T-helper 1 cell treated with Interleukin-12 subunit alpha and Interleukin-12 subunit beta and Interleukin-4 antibody, amounts not matched to agents 30 μg/mL and 1 μg/mL, for 36 hours (primary cell): ENCODE results near the gene ATP11A.
"Not testable (repeated sequence)": the region's sequence is repeated elsewhere in the genome, so short reads cannot be mapped to it uniquely, and the experiment has no call there.

Experiments used
- H3K27ac Mint-ChIP-seq: one replicate; pipeline ENCODE4 v1.8.0; 2021; ENCODE audit warnings: mild to moderate bottlenecking, mixed read lengths
- H3K27me3 Mint-ChIP-seq: one replicate; pipeline ENCODE4 v1.8.0; 2021; ENCODE audit warnings: low read depth, mixed read lengths
- H3K36me3 Mint-ChIP-seq: one replicate; pipeline ENCODE4 v1.8.0; 2021; ENCODE audit warnings: low read depth, mixed read lengths
- H3K4me1 Mint-ChIP-seq: one replicate; pipeline ENCODE4 v1.8.0; 2021; ENCODE audit warnings: low read depth, mixed read lengths
- H3K4me3 Mint-ChIP-seq: one replicate; pipeline ENCODE4 v1.8.0; 2021; ENCODE audit warnings: mild to moderate bottlenecking, moderate library complexity, mixed read lengths
- H3K9me3 Mint-ChIP-seq: one replicate; pipeline ENCODE4 v1.8.0; 2021; ENCODE audit warnings: mixed read lengths

The ATP11A gene

GRCh38 chr13:112867301-112867711 is 177.5 kb downstream of the ATP11A start:
- H3K27me3 Mint-ChIP-seq = no peaks in the 10 kb centered on the region
- H3K4me1 Mint-ChIP-seq = no peaks in the 10 kb centered on the region
- H3K27ac Mint-ChIP-seq = no peak overlapping the region
- peaks cover 40% of the 10 kb centered on the region for H3K36me3 Mint-ChIP-seq
- H3K9me3 Mint-ChIP-seq = peaks cover 11% of the 10 kb centered on the region
- H3K4me3 Mint-ChIP-seq = no peak overlapping the region

- Mint-ChIP-seq H3K4me3 (no peak overlapping the region), H3K4me1 (peaks cover 5% of the 10 kb centered on the region), H3K27ac (no peak overlapping the region), H3K36me3 (peaks cover 44% of the 10 kb centered on the region), H3K9me3 (peaks cover 20% of the 10 kb centered on the region), H3K27me3 (no peaks in the 10 kb centered on the region)
Measured at GRCh38 chr13:112868308-112868707, 178.5 kb downstream of the ATP11A start.

GRCh38 chr13:112869202-112870050 is 179.6 kb downstream of the ATP11A start:
- H3K27me3 Mint-ChIP-seq = no peaks in the 10 kb centered on the region
- peaks cover 12% of the 10 kb centered on the region for H3K4me1 Mint-ChIP-seq
- peaks cover 24% of the 10 kb centered on the region for H3K9me3 Mint-ChIP-seq
- H3K4me3 Mint-ChIP-seq = no peak overlapping the region
- peaks cover 49% of the 10 kb centered on the region for H3K36me3 Mint-ChIP-seq
- no peak overlapping the region for H3K27ac Mint-ChIP-seq

GRCh38 chr13:112870051-112870331 is 180.2 kb downstream of the ATP11A start:
- Mint-ChIP-seq H3K9me3 (peaks cover 24% of the 10 kb centered on the region), H3K27me3 (no peaks in the 10 kb centered on the region), H3K4me3 (no peak overlapping the region), H3K27ac (no peak overlapping the region), H3K4me1 (peaks cover 12% of the 10 kb centered on the region), H3K36me3 (peaks cover 50% of the 10 kb centered on the region)

- no peak overlapping the region for H3K27ac Mint-ChIP-seq
- H3K4me3 Mint-ChIP-seq = no peak overlapping the region
Measured at GRCh38 chr13:112870737-112871287, 181.0 kb downstream of the ATP11A start.

GRCh38 chr13:112871742-112872141 is 181.9 kb downstream of the ATP11A start:
- Mint-ChIP-seq H3K36me3 (peaks cover 47% of the 10 kb centered on the region), H3K27ac (no peak overlapping the region), H3K4me1 (peaks cover 14% of the 10 kb centered on the region), H3K27me3 (no peaks in the 10 kb centered on the region), H3K4me3 (no peak overlapping the region), H3K9me3 (peaks cover 24% of the 10 kb centered on the region)

More at GRCh38 chr13:112870737-112871287, 181.0 kb downstream of the ATP11A start:
- Mint-ChIP-seq H3K4me1 (peaks cover 14% of the 10 kb centered on the region), H3K36me3 (peaks cover 55% of the 10 kb centered on the region), H3K27me3 (no peaks in the 10 kb centered on the region), H3K9me3 (peaks cover 24% of the 10 kb centered on the region)

GRCh38 chr13:112872657-112873631 is 183.1 kb downstream of the ATP11A start:
- H3K36me3 Mint-ChIP-seq = peaks cover 40% of the 10 kb centered on the region
- H3K4me1 Mint-ChIP-seq = peaks cover 14% of the 10 kb centered on the region
- peaks cover 23% of the 10 kb centered on the region for H3K9me3 Mint-ChIP-seq
- peak overlapping the region; percentile 89 for H3K27ac Mint-ChIP-seq
- H3K27me3 Mint-ChIP-seq = not testable (repeated sequence)
- H3K4me3 Mint-ChIP-seq = peak overlapping the region; percentile 44

- no peaks in the 10 kb centered on the region for H3K27me3 Mint-ChIP-seq
- H3K9me3 Mint-ChIP-seq = peaks cover 13% of the 10 kb centered on the region
- H3K4me1 Mint-ChIP-seq = peaks cover 14% of the 10 kb centered on the region
- peaks cover 34% of the 10 kb centered on the region for H3K36me3 Mint-ChIP-seq
- H3K27ac Mint-ChIP-seq = peak overlapping the region; percentile 89
- H3K4me3 Mint-ChIP-seq = peak overlapping the region; percentile 44
Measured at GRCh38 chr13:112873851-112874750, 184.3 kb downstream of the ATP11A start.

- H3K27ac Mint-ChIP-seq = peak overlapping the region; percentile 32
- no peak overlapping the region for H3K4me3 Mint-ChIP-seq
- H3K36me3 Mint-ChIP-seq = peaks cover 31% of the 10 kb centered on the region
Measured at GRCh38 chr13:112874751-112875300, 185.0 kb downstream of the ATP11A start.

GRCh38 chr13:112875627-112876026 is 185.8 kb downstream of the ATP11A start:
- H3K4me1 Mint-ChIP-seq = peaks cover 14% of the 10 kb centered on the region
- H3K36me3 Mint-ChIP-seq = peaks cover 30% of the 10 kb centered on the region
- H3K4me3 Mint-ChIP-seq = no peak overlapping the region
- no peak overlapping the region for H3K27ac Mint-ChIP-seq
- peaks cover 13% of the 10 kb centered on the region for H3K9me3 Mint-ChIP-seq
- no peaks in the 10 kb centered on the region for H3K27me3 Mint-ChIP-seq

More at GRCh38 chr13:112874751-112875300, 185.0 kb downstream of the ATP11A start:
- Mint-ChIP-seq H3K27me3 (no peaks in the 10 kb centered on the region), H3K4me1 (peaks cover 14% of the 10 kb centered on the region), H3K9me3 (peaks cover 13% of the 10 kb centered on the region)

- no peak overlapping the region for H3K27ac Mint-ChIP-seq
- H3K4me3 Mint-ChIP-seq = no peak overlapping the region
- H3K36me3 Mint-ChIP-seq = peaks cover 25% of the 10 kb centered on the region
- H3K4me1 Mint-ChIP-seq = peaks cover 14% of the 10 kb centered on the region
- H3K9me3 Mint-ChIP-seq = peaks cover 13% of the 10 kb centered on the region
- no peaks in the 10 kb centered on the region for H3K27me3 Mint-ChIP-seq
Measured at GRCh38 chr13:112876305-112877000, 186.6 kb downstream of the ATP11A start.

GRCh38 chr13:112877066-112877465 is 187.2 kb downstream of the ATP11A start:
- H3K4me1 Mint-ChIP-seq = peaks cover 14% of the 10 kb centered on the region
- H3K27ac Mint-ChIP-seq = no peak overlapping the region
- H3K9me3 Mint-ChIP-seq = peaks cover 13% of the 10 kb centered on the region
- no peaks in the 10 kb centered on the region for H3K27me3 Mint-ChIP-seq
- H3K4me3 Mint-ChIP-seq = no peak overlapping the region
- peaks cover 25% of the 10 kb centered on the region for H3K36me3 Mint-ChIP-seq

- H3K9me3 Mint-ChIP-seq = peaks cover 13% of the 10 kb centered on the region
Measured at GRCh38 chr13:112877539-112877938, 187.7 kb downstream of the ATP11A start.

More at GRCh38 chr13:112877539-112877938, 187.7 kb downstream of the ATP11A start:
- Mint-ChIP-seq H3K4me3 (no peak overlapping the region), H3K36me3 (peaks cover 24% of the 10 kb centered on the region), H3K27me3 (no peaks in the 10 kb centered on the region), H3K4me1 (peaks cover 14% of the 10 kb centered on the region), H3K27ac (no peak overlapping the region)
